PC-3 (cell line): Measurements from ENCODE around the gene VPS13C. TPM values are rescaled to one million over a fixed set of nuclear protein-coding genes. Genes with fewer than 3 reads are reported as not detected.

ENCODE experiments used
- ATAC-seq: fragments of 200-7000 bp; cut with Tn5 transposase; 2 replicates; pipeline ENCODE4 v1.9.1; 2020; ENCODE audit warnings: mild to moderate bottlenecking, moderate library complexity
- BruUV-seq: library from RNA; stranded (reverse); fragments of 400-500 nt; replicated peaks from 2 replicates; lab custom pipeline; 2021; lab: Mats Ljungman, UMichigan
- CTCF ChIA-PET: fragments of 300-600 bp; sonication (Branson Sonifier 250); formaldehyde crosslinking; loops from one replicate; lab custom pipeline; 2022; ENCODE audit warnings: antibody characterized with exemption; lab: Charles Lee
- POLR2A ChIA-PET: fragments of 300-600 bp; sonication (Branson Sonifier 250); formaldehyde crosslinking; loops from one replicate; lab custom pipeline; 2022; ENCODE audit warnings: antibody characterized with exemption; ENCODE audit not compliant: unreplicated experiment; lab: Charles Lee
- DNase-seq: peaks from one replicate; pipeline ENCODE4 v3.0.0-alpha.2; 2015
- H2AFZ ChIP-seq: fragments of 300-600 bp; sonication (generic); 2 replicates; pipeline ENCODE4 v1.6.0; 2016; ENCODE audit warnings: antibody characterized with exemption, low read length
- H3F3A ChIP-seq: fragments of 300-600 bp; sonication (generic); one replicate; pipeline ENCODE4 v1.6.0; 2017; ENCODE audit warnings: antibody characterized with exemption, low read length, control low read depth, mild to moderate bottlenecking; ENCODE audit not compliant: unreplicated experiment
- H3K27ac ChIP-seq: fragments of 300-600 bp; sonication (generic); 2 replicates; pipeline ENCODE4 v1.5.1; 2016; ENCODE audit warnings: mild to moderate bottlenecking, low read length
- H3K27me3 ChIP-seq: fragments of 300-600 bp; sonication (generic); 2 replicates; pipeline ENCODE4 v1.6.1; 2016; ENCODE audit warnings: low read length, mixed read lengths
- H3K36me3 ChIP-seq: fragments of 300-600 bp; sonication (generic); 2 replicates; pipeline ENCODE4 v1.6.1; 2016; ENCODE audit warnings: low read depth, mixed run types, low read length, mixed read lengths
- H3K4me1 ChIP-seq: fragments of 300-600 bp; sonication (generic); 2 replicates; pipeline ENCODE4 v1.5.1; 2016; ENCODE audit warnings: low read length; ENCODE audit not compliant: insufficient read depth
- H3K4me2 ChIP-seq: fragments of 300-600 bp; sonication (generic); 2 replicates; pipeline ENCODE4 v1.6.0; 2016; ENCODE audit warnings: low read length
- H3K4me3 ChIP-seq: fragments of 300-600 bp; sonication (generic); 2 replicates; pipeline ENCODE4 v1.5.1; 2016; ENCODE audit warnings: mild to moderate bottlenecking, low read length, mixed read lengths
- H3K79me2 ChIP-seq: fragments of 300-600 bp; sonication (generic); 2 replicates; pipeline ENCODE4 v1.6.1; 2017; ENCODE audit warnings: low read length, mixed read lengths
- H3K9ac ChIP-seq: fragments of 300-600 bp; sonication (generic); 2 replicates; pipeline ENCODE4 v1.6.0; 2016; ENCODE audit warnings: mild to moderate bottlenecking, low read length
- H3K9me2 ChIP-seq: fragments of 300-600 bp; sonication (generic); replicated peaks from 2 replicates; pipeline ENCODE4 v1.6.1; 2016; ENCODE audit warnings: mixed run types, low read length, mixed read lengths
- H3K9me3 ChIP-seq: fragments of 300-600 bp; sonication (generic); 2 replicates; pipeline ENCODE4 v1.6.1; 2016; ENCODE audit warnings: low read length, mixed read lengths
- H4K20me1 ChIP-seq: fragments of 300-600 bp; sonication (generic); 2 replicates; pipeline ENCODE4 v1.6.1; 2016; ENCODE audit warnings: low read length, mixed read lengths
- CTCF ChIP-seq: fragments of 300-600 bp; sonication (generic); conservative IDR thresholded peaks from 2 replicates; pipeline ENCODE4 v1.5.1; 2017; ENCODE audit warnings: antibody characterized with exemption, low read depth, mild to moderate bottlenecking, low read length
- EZH2 ChIP-seq: fragments of 300-600 bp; sonication (generic); IDR thresholded peaks from one replicate; pipeline ENCODE4 v1.6.1; 2017; ENCODE audit warnings: antibody characterized with exemption, mild to moderate bottlenecking, low read length; ENCODE audit not compliant: unreplicated experiment
- EZH2phosphoT487 ChIP-seq: fragments of 300-600 bp; sonication (generic); IDR thresholded peaks from 2 replicates; pipeline ENCODE4 v1.6.1; 2018; ENCODE audit warnings: mild to moderate bottlenecking, antibody characterized with exemption, low read length, borderline replicate concordance
- intact Hi-C: fragments of 100-400 bp; cut with micrococcal nuclease; formaldehyde crosslinking; loops from 2 replicates; pipeline ENCODE4 v1.9.0; 2023
- total RNA-seq: library from RNA; depleted of rRNA; stranded (reverse); fragments of >200 nt; gene quantifications from 2 replicates; pipeline ENCODE4 v1.2.3, GENCODE V29; 2014

VPS13C gene
- total RNA-seq, 1 experiment from 2014 or later: 11.4 TPM

- Histone ChIP-seq H3K9me2 (no peaks in the 10 kb centered on the region), H3K4me1 (no peaks in the 10 kb centered on the region), H3K79me2 (no peaks in the 10 kb centered on the region), H2AFZ (no peak overlapping the region), H4K20me1 (no peaks in the 10 kb centered on the region), H3K9ac (no peak overlapping the region), H3K4me2 (no peak overlapping the region), H3K4me3 (no peak overlapping the region), H3F3A (no peaks in the 10 kb centered on the region), H3K27ac (no peak overlapping the region), H3K9me3 (no peaks in the 10 kb centered on the region), H3K36me3 (no peaks in the 10 kb centered on the region), H3K27me3 (peaks cover 59% of the 10 kb centered on the region)
- POLR2A ChIA-PET: no interaction called here
- ATAC-seq (no peak), DNase-seq (no peak)
- TF ChIP-seq EZH2 (no peak), EZH2phosphoT487 (no peak), CTCF (no peak)
- intact Hi-C loops: no loop called here
- no TSS peak for BruUV-seq
- CTCF ChIA-PET: no interaction called here
Observed at GRCh38 chr15:61820212-61820611, 240.0 kb downstream of the VPS13C start.

GRCh38 chr15:61819386-61819785, 240.9 kb downstream of the VPS13C start:
- Histone ChIP-seq H4K20me1 (no peaks in the 10 kb centered on the region), H3K4me1 (no peaks in the 10 kb centered on the region), H3K9me3 (no peaks in the 10 kb centered on the region), H3K9ac (no peak overlapping the region), H3K36me3 (no peaks in the 10 kb centered on the region), H3F3A (no peaks in the 10 kb centered on the region), H3K4me2 (no peak overlapping the region), H3K27me3 (peaks cover 57% of the 10 kb centered on the region), H3K27ac (no peak overlapping the region), H3K9me2 (no peaks in the 10 kb centered on the region), H3K4me3 (no peak overlapping the region), H3K79me2 (no peaks in the 10 kb centered on the region), H2AFZ (no peak overlapping the region)
- ATAC-seq: no peak
- intact Hi-C loops: no loop called here
- ChIA-PET CTCF (no interaction called here), POLR2A (no interaction called here)
- TF ChIP-seq EZH2phosphoT487 (no peak), CTCF (no peak), EZH2 (no peak)
- BruUV-seq: no TSS peak
- DNase-seq: no peak

- TF ChIP-seq EZH2 (no peak), CTCF (no peak), EZH2phosphoT487 (no peak)
- Histone ChIP-seq H3K27ac (no peak overlapping the region), H3K9me2 (no peaks in the 10 kb centered on the region), H3K4me1 (no peaks in the 10 kb centered on the region), H3K4me2 (no peak overlapping the region), H2AFZ (no peak overlapping the region), H3K27me3 (peaks cover 58% of the 10 kb centered on the region), H3F3A (no peaks in the 10 kb centered on the region), H3K4me3 (no peak overlapping the region), H4K20me1 (no peaks in the 10 kb centered on the region), H3K9ac (no peak overlapping the region), H3K36me3 (no peaks in the 10 kb centered on the region), H3K79me2 (no peaks in the 10 kb centered on the region), H3K9me3 (no peaks in the 10 kb centered on the region)
- ATAC-seq (no peak), DNase-seq (no peak)
- BruUV-seq: no TSS peak
- POLR2A ChIA-PET: no interaction called here
- CTCF ChIA-PET: no interaction called here
- intact Hi-C loops: no loop called here
Observed at GRCh38 chr15:61818801-61819200, 241.4 kb downstream of the VPS13C start.
